Non-pigmented ciliary epithelial cell (primary cell): Measurements from ENCODE around the gene CRTC1.
"Not testable (repeated sequence)": the region's sequence is repeated elsewhere in the genome, so short reads cannot be mapped to it uniquely, and the experiment has no call there.

Source experiments
- DNase-seq: peaks from one replicate; pipeline ENCODE4 v3.0.0-alpha.2; 2010; ENCODE audit warnings: low read depth

The CRTC1 gene

GRCh38 chr19:18700501-18701249 lies 17.2 kb downstream of the CRTC1 start:
- no peak for DNase-seq

DNA sequence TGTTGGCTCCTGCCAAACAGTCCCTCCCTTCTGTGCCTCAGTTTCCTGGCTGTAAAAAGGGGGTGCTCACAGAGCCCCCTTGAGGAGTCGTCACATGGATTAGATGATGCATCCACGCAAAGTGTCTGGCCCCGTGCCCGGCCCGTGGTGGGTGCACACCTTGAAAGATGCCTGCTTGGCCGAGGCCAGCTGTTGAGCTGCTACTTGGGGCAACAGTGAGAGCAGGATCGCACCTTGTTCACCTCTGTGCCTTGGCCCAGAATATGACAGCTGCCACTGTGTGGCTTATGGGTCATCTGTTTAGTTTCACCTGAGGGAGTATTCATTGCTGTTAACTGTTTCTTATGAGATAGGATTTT lies 17.7 kb downstream of the CRTC1 start:
- DNase-seq, result no peak

DNA sequence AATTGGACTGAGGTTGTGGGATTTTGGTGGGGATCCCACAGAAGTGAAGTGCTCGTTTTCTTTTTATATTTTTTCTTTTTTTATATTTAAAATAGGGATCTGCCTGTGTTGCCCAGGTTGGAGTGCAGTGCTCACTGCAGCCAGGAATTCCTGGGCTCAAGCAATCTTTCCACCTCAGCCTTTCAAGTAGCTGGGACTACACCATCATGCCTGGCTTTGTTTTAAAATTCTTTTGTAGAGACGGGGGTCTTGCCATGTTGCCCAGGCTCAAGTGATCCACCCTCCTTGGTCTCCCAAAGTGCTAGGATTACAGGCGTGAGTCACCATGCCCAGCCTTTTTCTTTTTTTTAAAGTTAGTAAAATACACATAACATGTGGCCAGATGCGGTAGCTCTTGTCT lies 20.6 kb downstream of the CRTC1 start:
- no peak for DNase-seq

GRCh38 chr19:18704971-18705370 lies 21.5 kb downstream of the CRTC1 start:
- no peak for DNase-seq

DNA sequence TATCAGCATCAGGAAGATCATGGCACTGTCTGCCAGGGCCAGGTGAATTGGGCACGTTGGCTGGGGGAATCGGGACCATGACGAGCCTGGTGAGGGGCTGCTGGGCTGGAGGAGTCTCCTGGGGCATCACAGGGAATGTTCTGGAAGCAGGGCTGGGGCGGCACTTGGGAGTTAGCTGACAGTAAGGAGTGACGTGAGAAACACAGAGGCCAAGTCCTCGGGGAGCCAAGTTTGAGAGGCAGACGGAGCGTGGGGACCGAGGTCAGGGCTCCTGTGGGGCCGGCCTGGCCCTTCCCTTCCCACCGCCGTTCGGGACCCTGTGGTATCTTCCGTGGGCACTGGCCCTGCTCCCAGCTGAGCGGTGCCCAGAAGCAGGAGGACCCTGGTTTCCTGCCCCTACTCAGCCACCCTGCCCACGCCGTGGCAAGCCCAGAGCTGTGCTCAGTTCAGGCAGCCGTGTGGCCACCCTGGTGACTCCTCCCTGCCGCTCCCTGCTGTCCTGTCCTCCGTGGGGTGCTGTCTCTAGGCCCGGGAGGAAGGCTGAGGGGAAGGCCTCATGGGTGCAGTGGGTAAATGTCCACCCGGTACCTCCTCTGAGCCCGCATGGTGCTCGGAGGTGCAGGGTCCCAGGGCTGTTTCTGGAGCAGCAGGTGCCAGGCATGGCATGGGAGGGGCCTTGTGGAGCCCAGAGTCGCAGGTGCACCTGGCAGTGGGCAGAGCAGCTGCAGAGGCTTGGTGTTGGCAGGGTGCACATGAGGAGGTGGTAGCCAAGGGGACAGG lies 25.2 kb downstream of the CRTC1 start:
- no peak for DNase-seq

DNA sequence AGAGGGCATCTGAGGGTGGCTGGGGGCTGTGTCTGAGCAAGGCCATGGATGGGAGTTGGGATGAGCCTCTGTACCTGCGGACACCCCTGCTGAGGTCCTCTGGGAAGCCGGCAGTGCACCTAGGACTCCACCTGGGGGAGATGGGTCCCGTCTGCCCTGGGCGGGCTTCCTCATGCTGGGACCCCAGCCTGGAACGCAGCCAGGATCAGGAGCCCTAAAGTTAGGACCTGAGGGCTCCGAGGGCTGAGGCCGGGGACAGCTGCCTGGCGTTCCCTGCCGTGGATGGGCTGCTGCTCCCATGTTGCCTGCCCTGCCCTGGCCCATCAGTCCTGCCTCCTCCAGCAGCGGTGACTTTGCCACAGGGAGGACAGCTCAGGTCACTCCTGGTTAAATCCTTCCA lies 26.1 kb downstream of the CRTC1 start:
- no peak for DNase-seq

DNA sequence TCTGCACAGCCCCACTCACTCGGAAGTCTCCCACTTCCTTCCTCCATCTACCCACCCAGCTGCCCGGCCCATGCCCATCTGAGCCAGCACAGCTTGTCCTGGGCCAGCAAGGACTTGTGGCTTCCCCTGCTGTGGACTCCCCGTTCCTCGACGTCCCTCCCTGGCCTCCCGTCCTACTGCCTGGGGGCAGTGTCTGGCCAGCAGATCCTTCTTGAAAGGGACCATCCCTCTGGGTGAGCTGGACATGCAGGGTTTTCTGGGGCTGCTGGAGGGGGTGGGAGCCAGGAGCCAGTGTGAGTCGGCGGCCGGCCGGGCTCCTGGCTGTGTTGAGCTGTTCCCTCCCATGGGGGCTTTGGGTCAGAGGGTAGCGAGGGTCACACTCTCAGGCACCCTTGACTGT lies 26.7 kb downstream of the CRTC1 start:
- no peak for DNase-seq

- DNase-seq, result no peak
These were observed 27.7 kb downstream of the CRTC1 start for GRCh38 chr19:18710996-18711751.

DNA sequence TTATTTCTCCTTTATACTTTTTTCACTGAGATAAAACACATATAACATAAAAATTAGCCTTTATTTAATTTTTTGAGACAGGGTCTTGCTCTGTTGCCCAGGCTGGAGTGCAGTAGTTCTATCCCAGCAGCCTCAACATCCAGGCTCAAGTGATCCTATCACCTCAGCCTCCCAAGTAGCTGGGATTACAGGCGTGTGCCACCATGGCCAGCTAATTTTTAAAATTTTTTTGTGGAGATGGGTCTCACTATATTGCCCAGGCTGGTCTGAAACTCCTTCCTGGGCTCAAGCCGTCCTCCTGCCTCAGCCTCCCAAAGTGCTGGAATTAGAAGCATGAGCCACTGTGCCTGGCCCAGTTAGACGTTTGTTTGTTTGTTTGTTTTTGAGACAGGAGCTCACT lies 28.4 kb downstream of the CRTC1 start:
- no peak for DNase-seq

DNA sequence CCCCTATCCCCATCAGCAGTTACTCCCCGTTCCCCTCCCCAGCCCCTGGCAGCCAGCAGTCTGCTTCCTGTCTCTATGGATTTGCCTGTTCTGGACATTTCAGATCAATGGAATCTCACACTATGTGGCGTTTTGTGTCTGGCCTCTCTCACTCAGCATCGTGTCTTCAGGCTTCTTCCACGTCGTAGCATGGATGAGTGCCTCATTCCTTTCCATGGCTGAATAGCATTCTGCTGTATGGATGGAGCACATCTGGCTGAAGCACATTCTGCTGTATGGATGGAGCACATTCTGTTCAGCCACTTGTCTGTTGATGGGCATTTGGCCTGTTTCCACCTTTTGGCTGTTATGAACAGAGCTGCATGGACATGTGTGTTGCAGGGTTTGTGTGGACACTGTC lies 29.5 kb downstream of the CRTC1 start:
- DNase-seq, result no peak

GRCh38 chr19:18713550-18714117 lies 30.2 kb downstream of the CRTC1 start:
- no peak for DNase-seq

DNA sequence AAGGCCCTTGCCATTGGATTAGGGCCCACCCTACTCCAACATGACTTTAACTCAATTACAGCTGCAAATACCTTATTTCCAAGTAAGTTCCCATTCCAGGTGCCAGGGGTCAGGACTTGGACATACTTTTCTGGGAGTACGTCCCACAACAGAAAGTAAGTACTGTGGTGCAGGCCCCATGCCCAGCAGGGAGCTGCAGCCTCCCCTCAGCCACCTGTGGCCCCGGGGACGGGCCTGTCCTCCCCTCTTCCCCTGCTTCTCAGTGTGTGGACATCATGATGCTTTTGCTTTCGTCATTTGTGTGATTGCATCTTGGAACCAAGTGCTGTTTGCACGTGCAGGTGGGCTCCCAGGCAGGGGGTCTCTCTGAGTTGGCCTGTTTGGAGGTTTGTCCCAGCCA lies 31.9 kb downstream of the CRTC1 start:
- DNase-seq, result no peak

DNA sequence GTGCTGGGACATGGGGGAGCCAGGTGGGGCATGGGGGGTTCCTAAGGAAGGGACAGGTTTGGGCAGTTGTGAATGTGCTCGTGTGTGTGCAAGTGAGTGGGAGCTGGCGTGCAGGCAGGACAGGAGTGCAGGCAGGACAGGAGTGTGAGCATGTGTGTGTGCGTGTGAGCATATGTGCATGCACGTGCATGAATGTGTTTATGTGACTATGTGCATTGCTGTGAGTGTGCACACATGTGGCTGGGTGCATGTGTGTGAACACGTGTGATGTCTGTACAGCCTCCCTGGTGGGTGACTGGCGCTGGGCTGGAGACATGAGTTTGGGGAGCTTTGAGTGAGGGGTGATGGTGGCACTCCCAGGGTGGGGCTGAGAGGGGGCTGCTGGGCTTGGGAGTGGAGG lies 33.4 kb downstream of the CRTC1 start:
- DNase-seq, result no peak

- no peak for DNase-seq
These were observed 34.1 kb downstream of the CRTC1 start for GRCh38 chr19:18717601-18718000.

GRCh38 chr19:18718015-18718526 lies 34.6 kb downstream of the CRTC1 start:
- no peak for DNase-seq

- no peak for DNase-seq
These were observed 35.5 kb downstream of the CRTC1 start for GRCh38 chr19:18718846-18719458.

DNA sequence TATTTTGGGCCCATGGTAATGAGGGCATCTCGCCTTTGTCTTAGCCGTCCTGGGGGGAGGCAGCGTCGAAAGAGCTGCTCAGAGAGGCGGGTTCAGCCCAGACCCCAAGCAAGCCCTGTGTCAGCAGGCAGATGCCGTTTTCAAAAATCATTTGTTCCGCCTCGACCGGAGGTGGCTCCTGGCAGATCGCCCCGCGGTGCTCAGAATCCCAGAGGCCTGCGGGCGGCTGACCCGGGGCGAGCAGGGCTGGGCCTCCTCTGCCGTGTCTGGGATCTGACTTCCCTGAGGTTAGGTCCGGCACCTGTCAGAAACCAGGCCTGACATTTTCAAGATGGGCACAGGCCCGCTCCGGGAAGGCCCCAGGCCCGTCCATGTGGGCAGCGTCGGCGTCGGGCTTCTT lies 36.1 kb downstream of the CRTC1 start:
- DNase-seq, result no peak

DNA sequence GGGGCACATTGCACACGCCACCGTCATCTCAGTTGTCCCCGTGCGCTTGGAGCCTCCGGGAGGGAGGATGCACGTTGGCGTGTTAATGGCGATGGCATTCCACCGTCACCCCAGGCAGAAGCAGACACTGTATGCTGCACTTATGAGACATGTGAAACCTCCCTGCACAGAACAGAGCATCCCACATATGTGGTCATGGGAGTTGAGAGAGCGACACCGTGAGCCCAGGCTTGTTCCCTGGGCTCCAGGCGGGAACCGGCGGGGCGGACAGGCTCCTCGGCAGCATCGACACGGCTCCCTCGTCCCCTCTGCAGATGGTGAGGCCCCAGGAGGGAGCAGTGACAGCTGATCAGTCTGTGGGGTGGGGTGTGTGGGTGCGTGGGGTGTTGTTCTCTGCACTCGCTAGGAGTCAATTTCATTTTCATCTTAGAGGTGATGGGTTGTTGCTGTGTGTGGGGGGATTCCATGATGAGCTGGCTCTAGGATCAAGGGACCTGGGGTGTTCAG lies 40.4 kb downstream of the CRTC1 start:
- DNase-seq, result no peak

DNA sequence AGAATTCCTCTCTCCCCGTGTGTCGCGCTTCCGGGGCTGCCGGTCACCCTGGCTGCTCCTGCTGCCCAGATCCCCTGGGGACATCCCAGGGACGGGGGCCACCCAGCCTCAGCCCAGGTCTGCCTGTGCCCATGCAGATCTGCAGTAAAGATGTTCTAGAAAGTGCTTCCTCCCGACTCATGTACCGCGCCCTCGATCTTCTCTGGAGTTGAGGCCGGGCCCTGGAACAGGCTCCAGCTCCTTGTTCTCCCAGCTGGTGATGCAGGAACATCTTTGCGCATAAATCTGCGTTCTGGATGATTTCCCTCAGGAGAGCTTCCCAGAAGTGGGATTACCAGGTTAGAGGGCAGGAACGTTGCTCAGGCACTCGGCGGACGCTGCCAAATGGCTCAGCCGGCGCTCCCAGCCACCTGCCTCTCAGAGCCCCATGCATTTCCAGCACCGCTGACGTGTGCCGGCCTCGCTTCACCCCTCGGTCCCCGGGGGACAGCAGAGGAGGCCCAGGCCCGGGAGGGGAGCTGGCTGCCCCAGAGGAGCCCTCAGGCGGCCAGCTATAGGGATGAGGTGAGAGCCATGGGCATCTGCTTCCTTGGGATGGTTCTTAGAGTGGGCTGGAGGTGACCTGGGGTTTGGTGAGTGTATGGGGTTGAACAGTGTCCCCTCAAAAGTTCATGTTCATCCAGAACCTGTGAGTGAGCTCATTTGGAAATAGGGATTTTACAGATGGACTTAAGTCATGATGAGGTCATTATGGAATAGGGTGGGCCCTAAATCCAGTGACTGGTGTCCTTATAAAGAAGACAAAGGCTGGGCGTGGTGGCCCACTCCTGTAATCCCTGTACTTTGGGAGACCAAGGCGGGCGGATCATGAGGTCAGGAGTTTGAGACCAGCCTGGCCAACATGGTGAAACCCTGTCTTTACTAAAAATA lies 42.6 kb downstream of the CRTC1 start:
- no peak for DNase-seq

DNA sequence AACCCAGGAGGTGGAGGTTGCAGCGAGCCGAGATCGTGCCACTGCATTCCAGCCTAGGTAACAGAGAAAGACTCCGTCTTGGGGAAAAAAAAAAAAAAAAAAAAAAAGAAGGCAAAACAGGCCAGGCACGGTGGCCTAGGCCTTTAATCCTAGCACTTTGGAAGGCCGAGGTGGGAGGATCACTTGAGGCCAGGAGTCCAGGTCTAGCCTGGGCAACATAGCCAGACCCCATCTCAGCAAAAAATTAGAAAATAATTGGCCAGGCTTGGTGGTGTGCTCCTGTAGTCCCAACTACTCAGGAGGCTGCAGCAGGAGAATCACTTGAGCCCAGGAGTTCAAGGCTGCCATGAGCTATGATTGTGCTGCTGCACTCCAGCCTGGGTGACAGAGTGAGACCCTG lies 43.4 kb downstream of the CRTC1 start:
- DNase-seq, result no peak

- not testable (repeated sequence) for DNase-seq
These were observed 44.1 kb downstream of the CRTC1 start for GRCh38 chr19:18727602-18728001.
